Peyer's patch (tissue), 4 donors: ENCODE measurements around the gene TMED1. TPM values are rescaled to one million over a fixed set of nuclear protein-coding genes. Genes with fewer than 3 reads are reported as not detected.
A peak's percentile ranks its signal among the peaks of the same experiment; 100 is the strongest.

ENCODE experiments used
- DNase-seq, 3 donors: peaks; one replicate each; pipeline ENCODE4 v3.0.0-alpha.2; 2017 to 2019
- H3K27ac ChIP-seq, 4 donors: fragments of 200-600 bp; sonication (generic); one replicate each; pipeline ENCODE4 v1.5.1; 2016 to 2019
- H3K27me3 ChIP-seq, 2 donors: fragments of 200-600 bp; sonication (generic); one replicate each; pipeline ENCODE4 v1.5.1; 2019
- H3K36me3 ChIP-seq, 3 donors: fragments of 200-600 bp; sonication (generic); one replicate each; pipeline ENCODE4 v1.5.1; 2016 to 2019
- H3K4me1 ChIP-seq, 4 donors: fragments of 200-600 bp; sonication (generic); one replicate each; pipeline ENCODE4 v1.5.1; 2016 to 2019
- H3K4me3 ChIP-seq, 4 donors: fragments of 200-600 bp; sonication (generic); 1 replicate in 3 of 4; 2 replicates in 1 of 4; pipeline ENCODE4 v1.5.1; 2016 to 2019; ENCODE audit warnings: mild to moderate bottlenecking in 1 of 4
- H3K9me3 ChIP-seq, 4 donors: fragments of 200-600 bp; sonication (generic); one replicate each; pipeline ENCODE4 v1.5.1; 2016 to 2019; ENCODE audit warnings: mild to moderate bottlenecking in 1 of 4
- POLR2A ChIP-seq, 2 donors: fragments of 450-650 bp; IDR thresholded peaks; one replicate each; pipeline ENCODE4 v1.5.1; 2017; ENCODE audit warnings: antibody characterized with exemption in 2 of 2, mild to moderate bottlenecking in 2 of 2, moderate library complexity in 2 of 2
- total RNA-seq, 4 donors: library from RNA; depleted of rRNA; stranded (reverse); fragments of >200 nt; gene quantifications; one replicate each; pipeline ENCODE4 v1.1.0, GENCODE V29; 2016
- TF ChIP-seq, protein P1 (sequence below), 6 experiments: fragments of 450-650 bp in 4 of 6; fragments of 200-600 bp in 2 of 6; sonication (generic) in 1 of 6; IDR thresholded peaks; one replicate each; pipeline ENCODE4 v1.5.1; 2017 to 2019; ENCODE audit warnings: antibody characterized with exemption in 6 of 6, mild to moderate bottlenecking in 3 of 6, moderate library complexity in 1 of 6

TMED1 gene
- total RNA-seq, 4 donors from 2014 or later = 11.6 to 18.4 (median 16.0) TPM

DNA sequence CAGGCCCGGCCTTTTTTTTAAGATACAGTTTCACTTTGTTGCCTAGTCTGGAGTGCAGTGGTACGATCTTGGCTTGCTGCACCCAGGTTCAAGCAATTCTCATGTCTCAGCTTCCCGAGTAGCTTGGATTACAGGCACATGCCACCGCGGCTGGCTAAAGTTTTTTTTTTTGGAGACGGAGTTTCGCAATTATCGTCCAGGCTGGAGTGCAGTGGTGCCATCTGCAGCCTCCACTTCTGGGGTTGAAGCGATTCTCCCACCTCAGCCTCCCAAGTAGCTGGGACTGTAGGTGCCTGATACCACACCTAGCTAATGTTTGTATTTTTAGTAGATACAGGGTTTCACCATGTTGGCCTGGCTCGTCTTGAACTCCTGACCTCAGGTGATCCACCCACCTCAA is 30.5 kb upstream of the TMED1 start:
- H3K9me3 ChIP-seq = no peaks in the 10 kb centered on the region
- no peak for DNase-seq
- no peaks in the 10 kb centered on the region for H3K36me3 ChIP-seq
- no peaks in the 10 kb centered on the region for H3K27me3 ChIP-seq
- TF ChIP-seq, protein P1, sequence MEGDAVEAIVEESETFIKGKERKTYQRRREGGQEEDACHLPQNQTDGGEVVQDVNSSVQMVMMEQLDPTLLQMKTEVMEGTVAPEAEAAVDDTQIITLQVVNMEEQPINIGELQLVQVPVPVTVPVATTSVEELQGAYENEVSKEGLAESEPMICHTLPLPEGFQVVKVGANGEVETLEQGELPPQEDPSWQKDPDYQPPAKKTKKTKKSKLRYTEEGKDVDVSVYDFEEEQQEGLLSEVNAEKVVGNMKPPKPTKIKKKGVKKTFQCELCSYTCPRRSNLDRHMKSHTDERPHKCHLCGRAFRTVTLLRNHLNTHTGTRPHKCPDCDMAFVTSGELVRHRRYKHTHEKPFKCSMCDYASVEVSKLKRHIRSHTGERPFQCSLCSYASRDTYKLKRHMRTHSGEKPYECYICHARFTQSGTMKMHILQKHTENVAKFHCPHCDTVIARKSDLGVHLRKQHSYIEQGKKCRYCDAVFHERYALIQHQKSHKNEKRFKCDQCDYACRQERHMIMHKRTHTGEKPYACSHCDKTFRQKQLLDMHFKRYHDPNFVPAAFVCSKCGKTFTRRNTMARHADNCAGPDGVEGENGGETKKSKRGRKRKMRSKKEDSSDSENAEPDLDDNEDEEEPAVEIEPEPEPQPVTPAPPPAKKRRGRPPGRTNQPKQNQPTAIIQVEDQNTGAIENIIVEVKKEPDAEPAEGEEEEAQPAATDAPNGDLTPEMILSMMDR (IDR thresholded peaks at IDR 0.05) = no peak
- TF ChIP-seq POLR2A (IDR thresholded peaks at IDR 0.05) = no peak
- no peak overlapping the region for H3K4me3 ChIP-seq
- H3K4me1 ChIP-seq = peaks cover 0 to 21% (median 0%) of the 10 kb centered on the region in 4 donors
- H3K27ac ChIP-seq = no peak overlapping the region

DNA sequence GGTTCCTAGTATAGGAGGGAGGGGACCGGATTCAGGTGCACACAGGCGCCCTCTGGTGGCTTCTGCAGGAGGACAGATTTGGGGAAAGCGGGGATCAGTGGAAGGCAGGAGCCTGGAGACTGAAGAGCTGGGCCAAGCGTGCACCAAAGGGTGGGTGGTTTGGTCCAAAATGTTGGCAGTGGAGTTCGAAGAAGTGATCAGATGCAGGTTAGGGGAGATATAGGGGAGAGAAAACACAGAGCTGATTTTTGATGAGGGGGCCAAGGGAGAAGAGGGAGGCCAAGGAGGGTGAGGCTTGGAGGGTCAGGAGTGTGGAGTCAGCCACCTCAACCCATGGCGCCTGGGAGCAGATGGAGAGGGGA is 28.5 kb upstream of the TMED1 start:
- H3K36me3 ChIP-seq = no peaks in the 10 kb centered on the region
- no peak for TF ChIP-seq POLR2A (IDR thresholded peaks at IDR 0.05)
- TF ChIP-seq, protein P1 (IDR thresholded peaks at IDR 0.05) = peak; percentile 72 to 88 (median 84)
- no peaks in the 10 kb centered on the region for H3K9me3 ChIP-seq
- H3K27ac ChIP-seq = peak overlapping the region in 1 of 4 donors; percentile 7
- H3K27me3 ChIP-seq = no peaks in the 10 kb centered on the region
- DNase-seq = peak; percentile 83 to 93 (median 89)
- peaks cover 0 to 13% (median 0%) of the 10 kb centered on the region in 4 donors for H3K4me1 ChIP-seq
- no peak overlapping the region for H3K4me3 ChIP-seq

DNA sequence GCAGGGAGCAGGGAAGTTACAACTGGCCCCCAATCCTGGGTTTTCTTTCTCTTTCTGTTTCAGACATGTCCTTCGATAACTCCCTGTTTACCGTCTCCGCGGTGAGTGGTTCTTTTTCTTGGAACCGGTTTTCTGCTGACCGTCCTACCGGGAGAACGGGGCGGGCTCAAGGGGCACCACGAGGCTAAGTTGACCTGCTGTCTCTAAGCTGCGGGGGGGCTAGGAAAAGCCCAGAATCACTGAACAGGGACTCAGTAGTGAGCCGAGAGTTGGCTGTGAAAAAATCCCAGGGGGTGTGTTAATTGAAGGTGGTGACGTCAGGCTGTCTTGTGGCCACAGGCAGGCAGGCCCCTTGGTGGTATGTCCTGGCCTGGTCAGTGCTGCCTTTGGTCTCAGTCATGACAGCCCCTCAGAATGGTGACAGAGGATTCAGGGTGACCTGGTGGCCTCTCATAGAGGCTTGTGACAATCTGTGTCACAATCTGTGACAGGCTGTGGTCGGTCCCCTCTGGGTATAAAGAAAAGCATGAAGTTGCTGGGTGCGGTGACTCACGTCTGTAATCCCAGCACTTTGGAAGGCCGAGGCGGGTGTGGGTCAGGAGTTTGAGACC is 27.2 kb upstream of the TMED1 start:
- H3K4me3 ChIP-seq = no peak overlapping the region
- no peaks in the 10 kb centered on the region for H3K27me3 ChIP-seq
- no peak overlapping the region for H3K27ac ChIP-seq
- DNase-seq = no peak
- no peaks in the 10 kb centered on the region for H3K9me3 ChIP-seq
- no peaks in the 10 kb centered on the region for H3K36me3 ChIP-seq
- TF ChIP-seq, protein P1 (IDR thresholded peaks at IDR 0.05) = no peak
- TF ChIP-seq POLR2A (IDR thresholded peaks at IDR 0.05) = no peak
- peaks cover 0 to 13% (median 0%) of the 10 kb centered on the region in 4 donors for H3K4me1 ChIP-seq

DNA sequence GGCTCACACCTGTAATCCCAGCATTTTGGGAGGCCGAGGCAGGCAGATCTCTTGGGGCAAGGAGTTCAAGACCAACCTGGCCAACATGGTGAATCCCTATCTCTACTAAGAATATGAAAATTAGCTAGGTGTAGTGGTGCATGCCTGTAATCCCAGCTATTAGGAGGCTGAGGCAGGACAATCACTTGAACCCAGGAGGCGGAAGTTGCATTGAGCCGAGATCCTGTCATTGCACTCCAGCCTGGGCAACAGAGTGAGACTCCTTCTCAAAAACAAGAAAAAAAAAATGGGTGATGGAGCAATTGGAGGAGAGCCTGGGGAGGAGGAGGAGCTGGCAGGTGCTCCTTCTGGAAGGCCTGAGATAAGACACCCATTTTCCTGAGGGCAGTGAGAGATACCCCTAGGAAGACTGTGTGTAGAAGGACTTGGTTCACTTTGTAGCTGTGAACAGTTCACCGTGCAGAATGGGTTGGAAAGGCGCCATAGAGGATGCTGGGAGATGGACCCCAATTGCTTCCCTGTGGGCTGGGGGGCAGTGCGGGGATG is 26.6 kb upstream of the TMED1 start:
- Histone ChIP-seq H3K27ac (no peak overlapping the region), H3K4me3 (no peak overlapping the region), H3K27me3 (no peaks in the 10 kb centered on the region), H3K4me1 (peaks cover 0 to 13% (median 0%) of the 10 kb centered on the region in 4 donors), H3K36me3 (no peaks in the 10 kb centered on the region), H3K9me3 (no peaks in the 10 kb centered on the region)
- no peak for TF ChIP-seq POLR2A (IDR thresholded peaks at IDR 0.05)
- TF ChIP-seq, protein P1 (IDR thresholded peaks at IDR 0.05) = no peak
- no peak for DNase-seq

DNA sequence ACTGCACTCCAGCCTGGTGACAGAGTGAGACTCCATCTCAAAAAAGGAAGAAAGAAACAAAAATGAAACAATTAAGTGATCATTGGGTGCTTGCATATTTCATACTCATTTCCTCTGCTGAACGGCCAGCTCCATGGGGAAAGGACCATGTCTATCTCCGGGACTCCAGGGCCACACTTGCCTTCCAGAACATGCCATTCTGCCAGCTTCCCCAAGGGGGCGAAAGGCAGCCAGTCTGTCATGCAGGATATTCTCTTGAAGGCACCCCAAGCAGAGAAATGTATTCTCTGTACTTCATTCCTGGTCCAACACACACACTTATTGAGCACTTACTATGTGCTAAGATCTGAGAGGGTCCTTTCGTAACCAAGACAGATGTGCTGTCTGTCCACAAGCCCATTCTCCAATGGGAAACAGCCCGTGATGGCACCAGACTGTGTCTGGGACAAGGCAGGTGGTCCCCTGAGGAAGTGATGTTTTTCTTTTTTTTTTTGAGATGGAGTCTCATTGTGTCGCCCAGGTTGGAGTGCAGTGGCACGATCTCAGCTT is 25.2 kb upstream of the TMED1 start:
- H3K27me3 ChIP-seq = no peaks in the 10 kb centered on the region
- no peak for TF ChIP-seq POLR2A (IDR thresholded peaks at IDR 0.05)
- TF ChIP-seq, protein P1 (IDR thresholded peaks at IDR 0.05) = peak in 4 of 6 experiments; percentile 32 to 53 (median 45)
- H3K4me1 ChIP-seq = peaks cover 0 to 13% (median 0%) of the 10 kb centered on the region in 4 donors
- H3K27ac ChIP-seq = no peak overlapping the region
- H3K36me3 ChIP-seq = no peaks in the 10 kb centered on the region
- peak in 2 of 3 donors; percentile 61 to 68 for DNase-seq
- no peak overlapping the region for H3K4me3 ChIP-seq
- H3K9me3 ChIP-seq = no peaks in the 10 kb centered on the region
